ENCODE measurements around the gene RIC8A. TPM values are rescaled to one million over a fixed set of nuclear protein-coding genes. Genes with fewer than 3 reads are reported as not detected.

Gene RIC8A
- total RNA-seq, 1 donor from 2014 or later = 85.2 TPM

GRCh38 chr11:241634-242033 is 34.1 kb downstream of the RIC8A start:
- no peaks in the 10 kb centered on the region for H3K27me3 Mint-ChIP-seq (ENCODE audit: low read depth)
- H3K27ac Mint-ChIP-seq = no peak overlapping the region
- no peaks in the 10 kb centered on the region for H3K9me3 Mint-ChIP-seq
- no peak for TF ChIP-seq CTCF (IDR thresholded peaks at IDR 0.05; ENCODE audit: unreplicated experiment)
- H3K36me3 Mint-ChIP-seq = peaks cover 35% of the 10 kb centered on the region
- no peak for DNase-seq (ENCODE audit: low spot score in 2 of 2, unreplicated experiment in 2 of 2)
- peaks cover 14% of the 10 kb centered on the region for H3K4me1 Mint-ChIP-seq
- no peak overlapping the region for H3K4me3 Mint-ChIP-seq

GRCh38 chr11:244376-244775 is 36.9 kb downstream of the RIC8A start:
- Mint-ChIP-seq H3K27me3 (ENCODE audit: low read depth) (no peaks in the 10 kb centered on the region), H3K9me3 (no peaks in the 10 kb centered on the region), H3K4me1 (no peaks in the 10 kb centered on the region), H3K36me3 (peaks cover 50% of the 10 kb centered on the region), H3K27ac (no peak overlapping the region), H3K4me3 (no peak overlapping the region)
- TF ChIP-seq CTCF (IDR thresholded peaks at IDR 0.05; ENCODE audit: unreplicated experiment) = no peak
- DNase-seq (ENCODE audit: low spot score in 2 of 2, unreplicated experiment in 2 of 2) = no peak

DNA sequence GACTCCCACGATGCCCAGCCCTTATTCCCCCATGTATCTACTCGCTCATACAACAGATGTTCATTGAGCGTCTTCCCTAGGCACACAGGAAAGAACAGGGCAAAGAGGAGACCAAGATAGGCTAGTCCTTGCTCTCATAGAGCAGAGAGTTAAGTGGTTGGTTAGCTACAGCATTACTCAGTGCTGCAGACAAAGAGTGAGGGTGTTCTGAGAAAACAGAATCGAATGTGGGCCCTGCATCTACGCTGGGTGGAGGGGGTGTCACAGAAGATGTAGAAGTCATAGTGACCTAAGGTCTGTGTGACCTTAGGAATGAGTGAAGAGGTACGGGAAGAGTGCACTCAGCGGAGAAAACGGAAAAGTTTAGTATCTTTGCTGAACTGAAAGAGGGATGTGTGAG is 41.6 kb downstream of the RIC8A start:
- Mint-ChIP-seq H3K36me3 (peaks cover 51% of the 10 kb centered on the region), H3K27me3 (ENCODE audit: low read depth) (no peaks in the 10 kb centered on the region), H3K4me1 (no peaks in the 10 kb centered on the region), H3K4me3 (no peak overlapping the region), H3K27ac (no peak overlapping the region), H3K9me3 (no peaks in the 10 kb centered on the region)
- TF ChIP-seq CTCF (IDR thresholded peaks at IDR 0.05; ENCODE audit: unreplicated experiment) = no peak
- DNase-seq (ENCODE audit: low spot score in 2 of 2, unreplicated experiment in 2 of 2) = no peak

GRCh38 chr11:250274-250673 is 42.8 kb downstream of the RIC8A start:
- H3K27me3 Mint-ChIP-seq (ENCODE audit: low read depth) = no peaks in the 10 kb centered on the region
- no peaks in the 10 kb centered on the region for H3K9me3 Mint-ChIP-seq
- DNase-seq (ENCODE audit: low spot score in 2 of 2, unreplicated experiment in 2 of 2) = no peak

GRCh38 chr11:250740-251299 is 43.3 kb downstream of the RIC8A start:
- no peaks in the 10 kb centered on the region for H3K9me3 Mint-ChIP-seq
- no peak overlapping the region for H3K4me3 Mint-ChIP-seq
- peak; percentile 71 for TF ChIP-seq CTCF (IDR thresholded peaks at IDR 0.05; ENCODE audit: unreplicated experiment)
- H3K4me1 Mint-ChIP-seq = no peaks in the 10 kb centered on the region
- DNase-seq (ENCODE audit: low spot score in 2 of 2, unreplicated experiment in 2 of 2) = peak in 1 of 2 experiments; percentile 76
- peak overlapping the region; percentile 64 for H3K27ac Mint-ChIP-seq
- H3K36me3 Mint-ChIP-seq = peaks cover 43% of the 10 kb centered on the region
- H3K27me3 Mint-ChIP-seq (ENCODE audit: low read depth) = no peaks in the 10 kb centered on the region

More at GRCh38 chr11:250274-250673, 42.8 kb downstream of the RIC8A start:
- TF ChIP-seq CTCF (IDR thresholded peaks at IDR 0.05; ENCODE audit: unreplicated experiment) = no peak
- Mint-ChIP-seq H3K27ac (no peak overlapping the region), H3K4me3 (no peak overlapping the region), H3K4me1 (no peaks in the 10 kb centered on the region), H3K36me3 (peaks cover 46% of the 10 kb centered on the region)

GRCh38 chr11:251550-251949 is 44.0 kb downstream of the RIC8A start:
- Mint-ChIP-seq H3K4me3 (no peak overlapping the region), H3K27ac (no peak overlapping the region), H3K27me3 (ENCODE audit: low read depth) (no peaks in the 10 kb centered on the region), H3K9me3 (no peaks in the 10 kb centered on the region), H3K4me1 (no peaks in the 10 kb centered on the region), H3K36me3 (peaks cover 38% of the 10 kb centered on the region)
- DNase-seq (ENCODE audit: low spot score in 2 of 2, unreplicated experiment in 2 of 2) = no peak
- TF ChIP-seq CTCF (IDR thresholded peaks at IDR 0.05; ENCODE audit: unreplicated experiment) = no peak
